ENCODE results near the gene PACRGL.

DNA sequence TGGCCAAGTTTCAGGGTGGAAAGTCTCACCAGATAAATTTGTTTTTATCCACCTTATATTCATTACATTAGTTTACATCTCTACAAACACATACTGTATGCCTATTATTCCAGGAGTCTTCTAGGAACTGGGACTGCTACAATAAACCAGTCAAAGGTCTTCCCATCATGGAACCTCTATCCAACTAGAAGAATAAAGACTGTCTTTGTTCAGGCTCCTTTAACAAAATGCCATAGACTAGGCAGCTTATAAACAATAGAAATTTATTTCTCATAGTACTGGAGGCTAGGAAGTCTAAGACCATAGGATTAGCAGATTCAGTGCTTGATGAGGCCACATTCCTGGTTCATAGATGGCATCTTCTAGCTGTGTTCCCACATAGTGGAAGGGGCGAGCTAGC lies 61.6 kb downstream of the PACRGL start:
- TF ChIP-seq, protein P1, sequence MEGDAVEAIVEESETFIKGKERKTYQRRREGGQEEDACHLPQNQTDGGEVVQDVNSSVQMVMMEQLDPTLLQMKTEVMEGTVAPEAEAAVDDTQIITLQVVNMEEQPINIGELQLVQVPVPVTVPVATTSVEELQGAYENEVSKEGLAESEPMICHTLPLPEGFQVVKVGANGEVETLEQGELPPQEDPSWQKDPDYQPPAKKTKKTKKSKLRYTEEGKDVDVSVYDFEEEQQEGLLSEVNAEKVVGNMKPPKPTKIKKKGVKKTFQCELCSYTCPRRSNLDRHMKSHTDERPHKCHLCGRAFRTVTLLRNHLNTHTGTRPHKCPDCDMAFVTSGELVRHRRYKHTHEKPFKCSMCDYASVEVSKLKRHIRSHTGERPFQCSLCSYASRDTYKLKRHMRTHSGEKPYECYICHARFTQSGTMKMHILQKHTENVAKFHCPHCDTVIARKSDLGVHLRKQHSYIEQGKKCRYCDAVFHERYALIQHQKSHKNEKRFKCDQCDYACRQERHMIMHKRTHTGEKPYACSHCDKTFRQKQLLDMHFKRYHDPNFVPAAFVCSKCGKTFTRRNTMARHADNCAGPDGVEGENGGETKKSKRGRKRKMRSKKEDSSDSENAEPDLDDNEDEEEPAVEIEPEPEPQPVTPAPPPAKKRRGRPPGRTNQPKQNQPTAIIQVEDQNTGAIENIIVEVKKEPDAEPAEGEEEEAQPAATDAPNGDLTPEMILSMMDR (IDR thresholded peaks at IDR 0.05) = no peak
- TF ChIP-seq POLR2A (IDR thresholded peaks at IDR 0.05) = no peak
